Endothelial cell of umbilical vein (primary cell): ENCODE results near the gene KCNMB2.

Experiments used
- CTCF ChIP-seq, 2 donors: IDR thresholded peaks; 1 replicate in 1 of 2; 2 replicates in 1 of 2; pipeline ENCODE4 v1.5.1; 2011; ENCODE audit warnings: low read length in 2 of 2, mild to moderate bottlenecking in 2 of 2, moderate library complexity in 2 of 2, control low read depth in 1 of 2, inconsistent platforms in 1 of 2, low read depth in 1 of 2; ENCODE audit not compliant: insufficient read depth in 1 of 2; ENCODE audit errors: extremely low read depth in 1 of 2
- EZH2 ChIP-seq: IDR thresholded peaks from 2 replicates; pipeline ENCODE4 v1.6.1; 2012; ENCODE audit warnings: borderline replicate concordance, low read depth, mild to moderate bottlenecking, moderate library complexity, low read length, inconsistent platforms; ENCODE audit not compliant: severe bottlenecking
- MAX ChIP-seq: IDR thresholded peaks from 2 replicates; pipeline ENCODE4 v1.6.1; 2011; ENCODE audit not compliant: insufficient read depth, insufficient read length
- POLR2A ChIP-seq: IDR thresholded peaks from 2 replicates; pipeline ENCODE4 v1.6.1; 2012; ENCODE audit warnings: low read depth, mild to moderate bottlenecking, control low read depth, low read length

GRCh38 chr3:178875836-178876235 lies 339.6 kb downstream of the KCNMB2 start:
- TF ChIP-seq MAX, result no peak
- TF ChIP-seq CTCF (IDR thresholded peaks at IDR 0.05; ENCODE audit: extremely low read depth in 1 of 2, insufficient read depth in 1 of 2, low read depth in 1 of 2, low read length in 2 of 2), result no peak
- TF ChIP-seq POLR2A, result no peak
- no peak for TF ChIP-seq EZH2
